Right lung (tissue), 10 donors: ENCODE measurements around the gene LIPC. TPM values are rescaled to one million over a fixed set of nuclear protein-coding genes. Genes with fewer than 3 reads are reported as not detected.

Experiments used
- DNase-seq, 2 donors: peaks; one replicate each; pipeline ENCODE4 v3.0.0-alpha.2; 2013
- long read RNA-seq, 8 donors: transcript quantifications; one replicate each; lab custom pipeline, GENCODE V29; 2026
- polyA plus RNA-seq, 5 donors: library from polyadenylated mRNA; unstranded; fragments of 120-200 nt; gene quantifications; one replicate each; pipeline versions ENCODE4 v1.2.1 to v1.2.3, GENCODE V29; 2013; ENCODE audit warnings: inconsistent platforms in 1 of 5, low replicate concordance in 1 of 5; ENCODE audit not compliant: insufficient read length in 5 of 5, insufficient read depth in 1 of 5

The LIPC gene
- 1 to 10 TPM in 1 of 5 donors, under 1 TPM in 4; 0.24 to 2.1 (median 0.32) TPM for polyA plus RNA-seq
- long read RNA-seq, donor 1: 0 reads
- long read RNA-seq, donor 2: 0 reads
- long read RNA-seq, donor 3: 0 reads
- long read RNA-seq, donor 4: 0 reads
- long read RNA-seq, donor 5: 0 reads
- long read RNA-seq, donor 6: 0 reads
- long read RNA-seq, donor 7: 0 reads
- long read RNA-seq, donor 8: 0 reads

GRCh38 chr15:58431221-58432149, at the start of gene LIPC:
TSS of gene LIPC (plus strand) at chr15:58431991. CDS start at chr15:58432033, 42 bp downstream.
- no peak for DNase-seq

GRCh38 chr15:58383876-58384275, 47.9 kb upstream of the LIPC start:
- DNase-seq: no peak

GRCh38 chr15:58384667-58385066, 47.1 kb upstream of the LIPC start:
- DNase-seq: no peak

DNA sequence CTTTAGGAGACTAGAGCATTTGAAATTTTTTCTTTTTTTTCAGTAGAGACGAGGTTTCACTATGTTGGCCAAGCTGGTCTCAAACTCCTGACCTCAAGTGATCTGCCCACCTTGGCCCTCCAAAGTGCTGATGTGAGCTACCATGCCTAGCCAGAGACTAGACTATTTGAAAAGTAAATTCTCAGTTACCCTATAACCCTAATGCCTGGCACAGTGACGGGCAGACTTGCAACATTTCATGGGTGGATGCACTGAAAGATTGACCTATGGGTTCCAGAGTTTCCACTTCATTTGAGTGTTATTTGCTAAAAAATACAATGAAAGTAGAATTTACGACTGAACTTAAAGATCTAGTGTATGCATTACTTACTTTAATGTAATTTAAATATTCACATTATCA, 45.7 kb upstream of the LIPC start:
- no peak for DNase-seq

DNA sequence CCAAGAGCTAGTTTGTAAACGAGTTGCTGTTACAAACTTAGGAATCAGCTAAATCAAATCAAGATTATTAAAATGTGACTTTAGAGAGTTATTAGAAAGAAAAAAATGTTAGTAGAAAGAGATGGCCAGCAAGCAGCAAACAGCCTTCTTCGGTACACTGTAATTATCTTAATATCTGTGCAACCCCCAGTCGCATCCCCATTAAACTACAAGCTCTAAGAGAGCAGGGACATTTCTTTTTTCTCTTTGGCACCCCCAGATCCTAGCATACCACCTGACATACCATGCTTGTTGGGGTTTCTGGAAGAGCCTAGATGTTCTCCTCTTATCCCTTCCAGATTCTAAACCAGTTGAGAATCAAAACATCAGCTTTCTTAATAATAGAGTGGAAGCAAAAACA, 45.1 kb upstream of the LIPC start:
- no peak for DNase-seq

- no peak for DNase-seq
Observed at GRCh38 chr15:58387130-58387529, 44.7 kb upstream of the LIPC start.

DNA sequence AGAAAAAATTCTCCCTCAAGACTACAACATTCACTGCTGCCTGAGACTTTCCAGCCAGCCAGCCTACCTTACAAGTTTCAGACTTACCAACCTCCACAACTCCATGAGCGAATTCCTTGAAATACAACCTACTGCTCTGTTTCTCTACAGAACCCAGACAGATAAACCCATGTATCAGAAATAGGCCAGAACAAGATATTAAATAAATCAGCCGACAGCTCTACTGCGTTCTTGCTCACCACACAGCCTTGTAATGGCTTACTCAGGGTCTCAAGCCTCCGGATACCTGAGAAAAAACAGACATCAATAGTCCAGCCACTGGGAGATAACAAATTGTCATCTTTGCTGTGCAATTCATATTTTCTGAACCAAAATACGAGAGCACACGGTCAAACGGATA, 43.6 kb upstream of the LIPC start:
- DNase-seq: no peak

- DNase-seq: no peak
Observed at GRCh38 chr15:58390118-58390517, 41.7 kb upstream of the LIPC start.

DNA sequence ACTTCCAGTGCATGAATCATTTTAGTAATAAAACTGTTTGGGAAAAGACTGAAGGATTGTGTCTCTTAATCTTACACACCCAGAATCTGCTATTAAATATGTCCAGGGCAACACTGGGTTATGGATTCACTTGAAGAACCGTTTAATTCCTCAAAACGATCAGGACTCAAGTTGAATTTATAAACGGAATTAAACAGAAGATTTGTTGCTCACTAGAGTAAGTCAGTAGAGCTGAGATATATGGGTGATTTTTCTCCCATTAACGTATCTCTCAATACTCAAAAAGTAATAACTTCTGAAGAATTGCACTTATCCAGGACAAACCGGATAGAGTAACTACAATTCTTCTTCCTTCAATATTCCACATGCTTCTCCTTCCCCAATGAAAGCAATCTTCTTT, 41.1 kb upstream of the LIPC start:
- DNase-seq: no peak

- no peak for DNase-seq
Observed at GRCh38 chr15:58391088-58391487, 40.7 kb upstream of the LIPC start.

GRCh38 chr15:58392141-58392540, 39.6 kb upstream of the LIPC start:
- DNase-seq: no peak

DNA sequence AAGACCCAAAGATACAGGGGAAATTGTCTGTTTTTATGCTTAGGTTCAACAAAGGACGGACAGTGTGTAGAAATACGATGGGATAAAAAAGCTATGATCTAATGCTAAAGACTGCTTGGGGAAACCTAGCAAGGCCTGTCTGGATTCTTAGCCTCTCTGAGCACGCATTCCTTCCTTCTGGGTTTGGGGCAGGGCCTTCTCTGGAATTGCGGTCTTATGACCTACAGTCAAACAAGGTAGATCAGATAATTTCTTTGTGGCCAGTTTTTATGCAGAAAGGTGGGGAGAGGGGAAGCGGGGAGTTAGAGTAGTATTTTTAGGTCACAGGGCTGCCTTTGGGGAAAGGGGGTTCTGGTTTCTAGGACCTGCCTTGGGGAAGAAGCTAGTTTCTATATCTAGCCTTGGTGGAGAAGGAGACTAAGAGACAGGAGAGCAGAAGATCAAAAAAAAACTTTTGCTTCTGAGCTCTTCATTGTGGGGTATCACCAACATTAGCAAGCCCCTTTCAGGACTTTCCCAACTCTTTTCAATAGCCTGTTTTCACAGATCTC, 39.1 kb upstream of the LIPC start:
- DNase-seq: no peak

- DNase-seq: no peak
Observed at GRCh38 chr15:58393241-58393662, 38.5 kb upstream of the LIPC start.

DNA sequence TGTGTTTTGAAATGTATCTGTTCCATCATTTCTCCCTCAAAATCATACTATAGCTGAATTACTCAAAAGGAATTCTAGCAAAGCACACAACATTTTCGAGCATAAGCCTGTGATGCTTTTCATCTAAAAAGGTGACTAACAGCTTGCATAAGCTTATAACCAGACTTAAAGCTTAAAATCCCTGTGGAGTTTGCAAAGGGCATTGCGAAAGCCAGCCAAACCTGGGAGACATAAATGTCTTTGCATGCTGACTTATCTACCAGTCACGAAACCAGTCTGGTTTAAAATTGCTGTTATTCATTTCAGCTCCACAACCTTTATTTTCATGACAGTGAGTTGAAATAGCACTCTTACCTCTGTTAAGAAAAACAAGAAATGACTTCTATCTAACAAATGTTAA, 35.6 kb upstream of the LIPC start:
- no peak for DNase-seq

DNA sequence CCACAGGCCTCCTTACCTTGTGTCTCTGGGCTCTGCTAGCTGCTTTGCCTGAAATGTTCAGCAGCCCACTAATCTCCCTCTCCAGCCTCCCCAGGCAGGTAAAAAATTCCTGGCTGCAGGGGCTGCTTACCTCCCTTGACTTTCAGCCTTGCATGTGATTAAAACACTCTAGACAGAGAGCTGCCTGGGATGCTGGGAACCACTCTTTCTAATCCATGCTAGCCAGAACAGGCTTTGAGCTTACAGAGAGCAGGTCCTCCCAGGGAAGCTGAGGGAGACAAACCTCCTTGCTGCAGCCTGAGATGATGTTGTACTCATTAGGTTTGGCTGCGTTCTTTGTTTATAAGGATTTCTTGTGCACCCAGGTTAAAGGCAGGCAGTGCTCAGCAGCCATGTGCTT, 33.7 kb upstream of the LIPC start:
- no peak for DNase-seq

DNA sequence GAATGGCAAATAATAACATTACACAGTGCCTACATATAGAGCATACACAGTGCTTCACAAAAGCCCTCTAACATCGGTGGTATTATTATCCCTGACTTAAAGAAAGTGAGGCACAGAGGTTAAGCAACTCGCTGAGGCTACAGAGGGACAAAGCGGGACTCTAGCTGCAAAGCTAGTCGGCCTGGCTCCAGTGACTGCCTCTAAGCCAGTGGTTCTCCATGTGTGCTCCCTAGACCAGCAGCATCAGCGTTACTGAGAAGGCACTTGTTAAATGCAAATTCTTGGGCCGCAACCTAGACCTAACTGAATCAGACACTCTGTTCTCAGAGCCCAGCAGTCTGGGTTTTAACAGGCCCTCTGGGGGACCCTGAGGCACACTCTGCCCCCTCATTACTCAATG, 33.1 kb upstream of the LIPC start:
- DNase-seq: no peak

DNA sequence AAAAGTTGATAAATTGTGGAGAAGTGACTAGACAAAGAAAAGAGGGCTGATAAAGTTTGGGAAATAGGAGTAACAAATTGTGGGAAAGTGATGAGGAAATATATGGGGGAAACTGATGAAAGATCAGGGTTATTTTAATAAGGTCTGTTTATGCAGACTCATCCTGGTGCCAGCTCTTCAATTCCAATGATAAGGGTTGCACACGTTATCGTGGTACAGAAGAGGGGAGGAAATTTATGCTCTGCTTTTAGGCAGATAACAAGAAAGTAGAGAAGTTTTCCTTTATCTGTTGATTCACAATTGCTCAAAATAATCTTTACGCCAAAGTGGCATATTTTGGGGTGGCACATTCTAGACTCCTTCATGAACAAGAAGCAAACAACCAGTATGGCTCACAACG, 32.1 kb upstream of the LIPC start:
- no peak for DNase-seq

DNA sequence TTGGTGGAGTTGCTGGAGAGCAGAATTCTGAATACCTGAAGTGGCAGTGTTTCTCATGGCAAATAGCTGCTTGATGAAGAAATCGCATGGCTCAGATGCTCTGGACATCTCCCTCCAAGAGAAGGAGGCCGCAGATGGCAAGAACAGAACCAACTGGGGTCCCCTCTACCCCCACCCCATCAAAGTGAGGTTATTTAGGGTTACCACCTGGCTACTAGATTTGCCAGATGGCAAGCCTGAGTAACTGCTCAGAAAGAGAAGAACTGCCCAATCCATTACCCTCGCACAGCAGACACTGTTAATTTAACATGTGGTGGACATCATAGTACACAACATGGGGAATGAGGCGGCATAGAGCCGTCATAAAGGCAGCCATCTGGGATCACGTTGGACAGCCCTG, 30.5 kb upstream of the LIPC start:
- no peak for DNase-seq

DNA sequence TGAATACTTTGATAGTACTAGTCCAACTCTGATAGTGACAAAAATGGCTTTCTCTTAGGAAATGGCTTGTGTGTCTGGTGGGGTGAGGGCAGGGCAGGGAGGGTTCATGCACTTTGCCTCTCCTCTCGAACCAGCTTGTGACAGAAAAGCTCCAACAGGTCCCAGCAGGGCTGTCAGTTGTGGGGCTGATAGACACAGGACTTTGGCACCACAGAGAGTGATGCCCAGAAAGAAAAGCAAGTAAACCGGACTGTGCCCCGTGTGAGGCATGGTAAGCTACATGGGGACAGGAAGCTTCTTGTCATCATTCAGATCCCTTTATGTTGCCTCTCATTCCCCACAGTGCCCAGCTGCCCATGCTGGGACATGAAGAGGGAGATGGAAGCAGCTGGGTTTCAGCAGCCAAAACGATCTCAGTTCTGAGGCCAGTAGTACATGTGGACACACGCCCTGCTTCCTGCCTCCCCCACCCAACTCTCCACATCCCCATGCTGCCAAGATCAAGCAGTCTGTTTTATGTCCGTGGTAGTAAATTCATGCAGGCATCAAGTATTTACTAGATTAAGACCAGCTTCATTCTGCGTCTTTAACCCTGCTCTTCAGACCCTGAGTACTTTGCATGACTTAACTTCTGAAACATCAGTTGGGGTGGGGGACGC, 29.7 kb upstream of the LIPC start:
- DNase-seq: peak; percentile 34

- DNase-seq: no peak
Observed at GRCh38 chr15:58403581-58403980, 28.2 kb upstream of the LIPC start.

DNA sequence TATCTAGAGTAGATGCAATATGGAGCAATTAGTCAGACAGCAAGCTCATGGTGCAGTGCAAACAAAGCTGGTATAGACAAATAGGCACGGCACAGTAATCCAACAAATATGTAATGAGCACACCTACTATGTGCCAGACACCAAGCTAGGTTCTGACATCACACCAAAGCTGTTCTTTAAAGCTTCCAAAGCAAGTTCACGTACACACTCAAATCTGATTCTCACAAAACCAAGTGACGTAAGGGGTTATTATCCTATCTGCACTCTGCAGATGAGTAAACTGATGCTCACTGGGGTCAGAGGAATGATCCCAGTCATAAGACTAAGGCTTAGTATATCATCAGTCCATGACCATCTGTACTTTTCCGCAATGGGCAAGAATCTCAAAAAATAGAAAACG, 27.8 kb upstream of the LIPC start:
- no peak for DNase-seq

- DNase-seq: no peak
Observed at GRCh38 chr15:58404722-58405121, 27.1 kb upstream of the LIPC start.

DNA sequence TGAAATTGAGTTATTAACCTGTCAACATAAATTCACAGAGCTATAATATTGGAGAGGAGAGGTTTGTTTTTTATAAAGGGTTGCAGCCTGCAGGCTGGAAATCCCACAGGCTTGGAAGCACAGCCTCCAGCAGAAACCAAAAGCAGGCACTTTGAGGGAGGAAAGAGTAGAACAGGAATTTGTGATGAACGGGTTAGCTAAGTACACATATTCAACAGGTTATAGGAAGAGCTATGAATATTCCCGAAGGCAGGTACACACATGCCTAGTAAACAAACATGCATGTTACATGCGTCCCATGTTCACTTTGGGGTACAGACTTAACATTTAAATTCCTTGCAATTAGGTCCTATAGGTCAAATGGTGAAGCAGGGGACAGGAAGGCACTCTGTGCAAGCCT, 25.9 kb upstream of the LIPC start:
- DNase-seq: no peak
